ENCODE measurements around the gene MAP2K1.

MAP2K1 gene

DNA sequence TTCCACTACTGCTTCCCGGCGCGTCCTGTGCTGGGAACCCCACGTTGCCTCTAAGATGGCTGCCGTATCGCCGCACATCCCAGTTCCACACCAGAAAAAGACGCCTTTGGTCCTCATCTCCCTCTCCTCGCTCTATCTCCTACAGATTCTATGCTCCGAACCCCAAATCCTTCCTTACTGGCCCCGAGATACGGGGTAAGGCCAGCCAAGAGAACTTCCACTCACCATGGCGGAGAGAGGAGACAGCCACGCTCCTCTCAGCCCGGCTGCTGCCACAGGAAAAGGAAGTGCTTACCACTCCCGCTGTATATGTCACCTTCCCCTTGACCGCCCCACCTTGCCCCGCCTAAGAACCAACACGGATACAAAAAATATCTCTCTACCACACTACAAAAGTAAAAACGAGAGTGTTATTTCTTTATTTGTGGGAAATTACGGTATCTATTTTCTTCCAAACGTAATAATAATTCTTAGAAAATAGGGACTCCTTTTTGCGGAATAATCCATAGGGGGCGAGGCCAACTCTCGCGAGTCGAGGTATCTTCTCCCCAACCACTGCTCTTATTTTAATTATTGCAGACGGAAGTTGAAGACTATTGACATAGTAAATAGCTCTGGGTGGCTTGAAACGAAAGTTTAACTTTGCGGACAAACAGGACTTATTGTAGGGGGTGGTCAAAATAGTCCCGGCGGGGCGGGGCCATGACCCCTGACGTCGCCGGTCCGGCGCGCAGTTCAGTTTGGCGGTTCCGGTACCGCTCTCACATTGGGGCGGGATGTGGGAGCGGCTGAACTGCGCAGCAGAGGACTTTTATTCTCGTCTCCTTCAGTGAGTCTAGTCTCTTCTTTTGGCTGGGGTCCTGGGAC lies 118.1 kb downstream of the MAP2K1 start, which contains the start of the genes RPL4 and ZWILCH:
Gene RPL4 (minus strand): TSS at position 293 of the 867 bp plus-strand sequence. CDS start 65 bp downstream, at position 228.
Gene ZWILCH (plus strand): TSS at position 764 of the 867 bp plus-strand sequence. CDS start 13 bp downstream, at position 777.
- DNase-seq (ENCODE audit: low read depth), result peak; percentile 76

DNA sequence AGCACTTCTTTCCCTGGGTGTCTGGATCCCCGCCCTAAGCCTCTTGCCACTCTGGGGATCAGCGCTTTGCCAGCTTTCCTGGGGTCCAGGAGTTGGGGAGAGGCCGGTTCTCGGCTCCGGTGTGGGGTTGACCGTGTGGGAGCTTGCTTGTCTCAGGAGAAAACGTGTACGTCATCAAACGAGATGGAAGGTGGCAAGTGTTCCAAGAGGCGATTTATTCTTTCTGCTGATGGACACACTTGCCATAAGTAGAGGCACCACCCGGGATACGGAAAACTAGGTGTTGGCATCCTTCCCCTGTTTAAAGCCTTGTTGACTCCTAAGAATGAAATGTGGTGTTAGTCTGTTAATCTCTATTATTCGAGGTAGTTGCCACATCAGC lies 118.7 kb downstream of the MAP2K1 start:
- no peak for DNase-seq (ENCODE audit: low read depth)

GRCh38 chr15:66505818-66506217 lies 119.1 kb downstream of the MAP2K1 start:
- DNase-seq (ENCODE audit: low read depth), result no peak

DNA sequence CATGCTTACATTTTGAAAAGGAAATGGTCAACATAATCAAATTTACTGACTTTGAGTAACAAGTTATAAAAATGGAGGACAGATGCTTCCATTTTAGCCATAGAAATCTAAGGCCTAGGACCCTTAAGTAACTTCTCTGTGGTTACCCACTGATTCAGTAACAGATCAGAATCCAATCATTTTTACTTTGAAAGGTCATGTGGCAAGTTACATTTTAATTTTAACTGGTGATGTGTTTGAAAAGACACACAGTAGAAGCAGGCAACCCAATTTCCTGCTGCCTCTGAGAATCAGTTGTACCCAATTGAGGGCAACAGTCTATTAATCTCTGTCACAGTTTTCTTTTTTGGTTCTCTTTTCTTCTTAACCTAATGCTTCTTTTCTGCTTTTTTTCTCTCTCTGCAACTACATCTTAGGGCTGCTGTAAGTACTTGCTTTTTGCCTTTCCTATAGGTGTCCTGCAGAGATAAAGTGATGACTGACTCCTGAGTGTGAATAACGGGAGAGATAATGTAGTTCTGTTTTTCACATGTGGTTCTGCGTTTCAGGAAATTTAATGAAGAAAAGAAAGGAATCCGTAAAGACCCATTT lies 121.7 kb downstream of the MAP2K1 start:
- no peak for DNase-seq (ENCODE audit: low read depth)

DNA sequence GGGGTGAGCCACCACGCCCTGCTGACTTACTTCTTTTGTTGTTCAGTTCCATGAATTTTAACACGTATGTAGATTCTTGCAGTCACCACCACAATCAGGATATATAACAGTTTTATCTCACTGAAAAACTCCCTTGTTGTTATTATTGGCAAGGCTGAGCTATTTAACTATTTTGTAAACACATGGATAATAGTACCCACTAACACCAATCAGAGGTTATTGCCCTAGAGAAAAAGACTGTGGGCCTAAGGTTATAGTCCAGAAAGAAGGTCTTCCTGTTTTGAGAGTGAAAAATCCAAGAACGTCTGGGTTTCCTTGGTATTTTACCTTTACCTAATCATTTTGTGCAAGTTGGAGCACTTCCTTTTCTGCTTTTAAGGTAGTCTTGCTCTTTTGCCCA lies 127.9 kb downstream of the MAP2K1 start:
- no peak for DNase-seq (ENCODE audit: low read depth)

- DNase-seq (ENCODE audit: low read depth), result no peak
Measured at GRCh38 chr15:66515901-66516322, 129.2 kb downstream of the MAP2K1 start.

- DNase-seq (ENCODE audit: low read depth), result no peak
Measured at GRCh38 chr15:66523926-66524325, 137.2 kb downstream of the MAP2K1 start.

DNA sequence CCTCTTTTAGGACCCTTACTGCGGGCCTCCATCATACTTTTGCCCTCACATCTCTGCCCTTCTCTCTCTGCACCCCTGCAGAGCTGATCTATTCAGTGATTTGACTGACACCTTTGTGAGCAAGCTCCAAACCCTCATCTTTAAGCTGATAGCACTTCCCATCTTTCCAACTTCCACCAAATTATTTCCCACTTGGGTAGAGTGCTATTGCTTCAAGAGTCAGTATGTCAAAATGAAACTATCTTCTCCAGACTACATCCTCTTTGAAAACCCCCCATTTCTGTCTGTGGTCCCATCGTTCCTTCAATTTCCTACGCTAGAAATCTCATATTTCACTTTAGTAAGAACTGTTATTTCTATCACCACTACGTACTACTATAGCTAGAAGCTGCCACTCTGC lies 138.1 kb downstream of the MAP2K1 start:
- no peak for DNase-seq (ENCODE audit: low read depth)

GRCh38 chr15:66535056-66535455 lies 148.3 kb downstream of the MAP2K1 start:
- no peak for DNase-seq (ENCODE audit: low read depth)

Measured in activated T-helper 9 cell treated with anti-CD3 and anti-CD28 coated beads, Interleukin-2, amount 50 U/mL, for 16 hours (primary cell).